Adrenal gland (tissue), 12 donors: ENCODE data around the gene SPRYD4. TPM values are rescaled to one million over a fixed set of nuclear protein-coding genes. Genes with fewer than 3 reads are reported as not detected.
"Not testable (repeated sequence)": the region's sequence is repeated elsewhere in the genome, so short reads cannot be mapped to it uniquely, and the experiment has no call there.

Experiments
- DNase-seq, 7 donors: peaks; one replicate each; pipeline ENCODE4 v3.0.0-alpha.2; 2019 to 2020
- H3K27ac ChIP-seq, 5 donors: fragments of 200-600 bp; sonication (generic) in 4 of 5; 1 replicate in 3 of 5; 2 replicates in 2 of 5; pipeline versions ENCODE4 v1.5.1 to v1.8.0; 2016 to 2020; ENCODE audit warnings: mild to moderate bottlenecking in 1 of 5
- H3K27me3 ChIP-seq: fragments of 200-600 bp; 2 replicates; pipeline ENCODE4 v1.8.0; 2021
- H3K36me3 ChIP-seq, 2 donors: fragments of 200-600 bp; replicated peaks in 1 of 2; 1 replicate in 1 of 2; 2 replicates in 1 of 2; pipeline versions ENCODE4 v1.5.1 to v1.8.0; 2018 to 2022
- H3K4me1 ChIP-seq, 2 donors: fragments of 200-600 bp; replicated peaks in 1 of 2; 1 replicate in 1 of 2; 2 replicates in 1 of 2; pipeline versions ENCODE4 v1.5.1 to v1.8.0; 2018 to 2021
- H3K4me3 ChIP-seq, 4 donors: fragments of 200-600 bp; sonication (generic) in 3 of 4; one replicate each; pipeline ENCODE4 v1.5.1; 2016 to 2018
- H3K9me3 ChIP-seq, 3 donors: fragments of 200-600 bp; sonication (generic) in 1 of 3; replicated peaks in 1 of 3; 1 replicate in 2 of 3; 2 replicates in 1 of 3; pipeline versions ENCODE4 v1.5.1 to v1.8.0; 2016 to 2021
- POLR2A ChIP-seq, 2 donors: fragments of 450-650 bp; IDR thresholded peaks; one replicate each; pipeline ENCODE4 v1.6.1; 2017; ENCODE audit warnings: antibody characterized with exemption in 2 of 2, mild to moderate bottlenecking in 2 of 2, moderate library complexity in 1 of 2
- WGBS, 4 donors: extraction: QIAGEN DNeasy Blood & Tissue Kit in 2 of 4; methylation state at CpG; one replicate each; pipeline versions ENCODE4 v1.1.5 to v1.1.7; 2013 to 2017; 5-methylcytosine and 5-hydroxymethylcytosine counted together
- intact Hi-C, 2 donors: fragments of 100-400 bp; cut with DNase I; formaldehyde crosslinking; loops; one replicate each; pipeline versions ENCODE4 v1.14.1 to v1.15.0; 2022 to 2023
- polyA plus RNA-seq, 3 donors: library from polyadenylated mRNA; stranded (reverse); fragments of 200-250 nt in 2 of 3; fragments of 350-450 nt in 1 of 3; fragmentation: Illumina TruSeq in 1 of 3; extraction: RNeasy Lipid Tissue Mini Kit (QIAGEN cat#74804) in 1 of 3; gene quantifications; one replicate each; pipeline ENCODE4 v1.2.3, GENCODE V29; 2013 to 2014
- total RNA-seq, 9 donors: library from RNA; depleted of rRNA in 4 of 9; stranded (reverse); fragments of >200 nt in 4 of 9; fragments of 120-200 nt in 1 of 9; fragmentation: NEBNext Ultra II Directional in 1 of 9; extraction: Animal tissue kit (Norgen Biotek cat#: 25700) in 1 of 9; gene quantifications; one replicate each; pipeline versions ENCODE4 v1.1.0 to v1.2.4, GENCODE V29; 2013 to 2023
- TF ChIP-seq, protein P1 (sequence below), 6 experiments: fragments of 450-650 bp in 4 of 6; fragments of 200-600 bp in 2 of 6; sonication (generic) in 1 of 6; IDR thresholded peaks; 1 replicate in 5 of 6; 2 replicates in 1 of 6; pipeline versions ENCODE4 v1.5.1 to v1.8.0; 2016 to 2021; ENCODE audit warnings: antibody characterized with exemption in 6 of 6, mild to moderate bottlenecking in 2 of 6, moderate library complexity in 1 of 6
- donor health status: healthy with polysubstance abuse.
- donor health status: Bipolar disorder and iron deficiency.
- donor health status: DM: yes; HTN: yes; CAD: no.
- donor health status: DM: no; HTN: no; CAD: no.
- donor health status: DM: no; HTN: no; CAD: no.
- donor health status: DM: yes; HTN: yes; CAD: no.

Gene SPRYD4
- total and polyA plus RNA-seq, 12 donors, result 2.5 to 6.5 (median 5.2) TPM

DNA sequence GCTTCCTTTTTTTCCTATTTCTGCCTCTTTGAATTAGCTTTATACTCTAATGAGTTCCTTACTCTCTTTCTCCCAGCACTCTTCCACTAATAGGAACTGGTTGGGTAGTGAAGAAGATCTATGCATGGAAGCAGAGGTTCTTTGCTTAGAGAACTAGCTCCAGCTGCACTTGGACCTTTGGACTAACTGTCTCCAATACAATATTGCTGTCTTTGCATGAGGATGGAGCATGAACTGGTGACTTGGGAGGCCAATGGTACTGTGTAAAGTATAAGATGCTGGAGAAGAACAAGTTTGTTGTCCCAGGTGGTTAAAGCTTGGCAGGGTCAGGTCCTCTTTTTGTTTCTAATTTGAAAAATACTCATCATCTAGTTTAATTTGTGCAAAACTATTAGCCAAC, 22.0 kb downstream of the SPRYD4 start:
- TF ChIP-seq, protein P1, sequence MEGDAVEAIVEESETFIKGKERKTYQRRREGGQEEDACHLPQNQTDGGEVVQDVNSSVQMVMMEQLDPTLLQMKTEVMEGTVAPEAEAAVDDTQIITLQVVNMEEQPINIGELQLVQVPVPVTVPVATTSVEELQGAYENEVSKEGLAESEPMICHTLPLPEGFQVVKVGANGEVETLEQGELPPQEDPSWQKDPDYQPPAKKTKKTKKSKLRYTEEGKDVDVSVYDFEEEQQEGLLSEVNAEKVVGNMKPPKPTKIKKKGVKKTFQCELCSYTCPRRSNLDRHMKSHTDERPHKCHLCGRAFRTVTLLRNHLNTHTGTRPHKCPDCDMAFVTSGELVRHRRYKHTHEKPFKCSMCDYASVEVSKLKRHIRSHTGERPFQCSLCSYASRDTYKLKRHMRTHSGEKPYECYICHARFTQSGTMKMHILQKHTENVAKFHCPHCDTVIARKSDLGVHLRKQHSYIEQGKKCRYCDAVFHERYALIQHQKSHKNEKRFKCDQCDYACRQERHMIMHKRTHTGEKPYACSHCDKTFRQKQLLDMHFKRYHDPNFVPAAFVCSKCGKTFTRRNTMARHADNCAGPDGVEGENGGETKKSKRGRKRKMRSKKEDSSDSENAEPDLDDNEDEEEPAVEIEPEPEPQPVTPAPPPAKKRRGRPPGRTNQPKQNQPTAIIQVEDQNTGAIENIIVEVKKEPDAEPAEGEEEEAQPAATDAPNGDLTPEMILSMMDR (IDR thresholded peaks at IDR 0.05), result no peak
- no peak for TF ChIP-seq POLR2A (IDR thresholded peaks at IDR 0.05)
- H3K4me3 ChIP-seq, result no peak overlapping the region
- no peak overlapping the region for H3K27ac ChIP-seq
- peaks cover 14 to 16% of the 10 kb centered on the region in 2 donors for H3K4me1 ChIP-seq
- H3K36me3 ChIP-seq, result no peaks in the 10 kb centered on the region
- H3K9me3 ChIP-seq, result no peaks in the 10 kb centered on the region
- H3K27me3 ChIP-seq, result no peaks in the 10 kb centered on the region
- no peak for DNase-seq
- intact Hi-C loops, result no loop called here

DNA sequence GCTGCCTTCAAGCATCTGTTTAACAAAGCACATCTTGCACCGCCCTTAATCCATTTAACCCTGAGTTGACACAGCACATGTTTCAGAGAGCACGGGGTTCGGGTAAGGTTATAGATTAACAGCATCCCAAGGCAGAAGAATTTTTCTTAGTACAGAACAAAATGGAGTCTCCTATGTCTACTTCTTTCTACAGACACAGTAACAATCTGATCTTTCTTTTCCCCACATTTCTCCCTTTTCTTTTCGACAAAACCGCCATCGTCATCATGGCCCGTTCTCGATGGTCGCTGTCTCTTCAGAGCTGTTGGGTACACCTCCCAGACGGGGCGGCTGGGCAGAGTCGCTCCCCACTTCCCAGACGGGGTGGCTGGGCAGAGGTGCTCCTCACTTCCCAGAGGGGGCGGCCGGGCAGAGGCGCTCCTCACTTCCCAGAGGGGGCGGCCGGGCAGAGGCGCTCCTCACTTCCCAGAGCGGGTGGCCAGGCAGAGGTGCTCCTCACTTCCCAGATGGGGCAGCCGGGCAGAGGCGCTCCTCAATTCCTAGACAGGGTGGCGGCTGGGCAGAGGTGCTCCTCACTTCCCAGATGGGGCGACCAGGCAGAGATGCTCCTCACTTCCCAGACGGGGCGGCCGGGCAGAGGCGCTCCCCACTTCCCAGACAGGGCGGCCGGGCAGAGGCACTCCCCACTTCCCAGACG, 25.2 kb downstream of the SPRYD4 start:
- H3K4me3 ChIP-seq, H3K4me1 ChIP-seq, H3K36me3 ChIP-seq, intact Hi-C loops, H3K27me3 ChIP-seq, DNase-seq, H3K9me3 ChIP-seq, H3K27ac ChIP-seq: not testable (repeated sequence)
- WGBS, 4 donors, result 88 to 94% (median 89%) methylated on average over 16 to 31 of the region's 31 CpGs

DNA sequence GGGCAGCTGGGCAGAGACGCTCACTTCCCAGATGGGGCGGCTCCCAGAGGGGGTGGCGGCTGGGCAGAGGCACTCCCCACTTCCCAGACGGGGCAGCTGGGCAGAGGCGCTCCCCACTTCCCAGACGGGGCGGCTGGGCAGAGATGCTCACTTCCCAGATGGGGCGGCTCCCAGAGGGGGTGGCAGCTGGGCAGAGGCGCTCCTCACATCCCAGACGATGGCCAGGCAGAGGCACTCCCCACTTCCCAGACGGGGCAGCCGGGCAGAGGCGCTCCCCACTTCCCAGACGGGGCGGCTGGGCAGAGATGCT, 25.7 kb downstream of the SPRYD4 start:
- 87 to 95% (median 94%) methylated on average over 7 to 15 of the region's 15 CpGs for WGBS, 4 donors
- H3K36me3 ChIP-seq, result not testable (repeated sequence)

DNA sequence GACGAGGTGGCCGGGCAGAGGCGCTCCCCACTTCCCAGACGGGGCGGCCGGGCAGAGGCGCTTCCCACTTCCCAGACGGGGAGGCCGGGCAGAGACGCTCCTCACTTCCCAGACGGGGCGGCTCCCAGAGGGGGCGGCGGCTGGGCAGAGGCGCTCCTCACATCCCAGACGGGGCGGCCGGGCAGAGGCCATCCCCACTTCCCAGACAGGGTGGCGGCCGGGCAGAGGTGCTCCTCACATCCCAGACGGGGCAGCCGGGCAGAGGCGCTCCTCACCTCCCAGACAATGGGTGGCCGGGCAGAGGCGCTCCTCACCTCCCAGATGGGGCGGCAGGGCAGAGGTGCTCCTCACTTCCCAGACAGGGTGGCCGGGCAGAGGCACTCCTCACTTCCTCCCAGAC, 26.1 kb downstream of the SPRYD4 start:
- H3K27me3 ChIP-seq, H3K27ac ChIP-seq, DNase-seq, intact Hi-C loops, H3K4me1 ChIP-seq, H3K4me3 ChIP-seq, H3K9me3 ChIP-seq, H3K36me3 ChIP-seq: not testable (repeated sequence)
- WGBS, 4 donors, result 86 to 95% (median 94%) methylated on average over 14 to 27 of the region's 27 CpGs

More for the DNA sequence above, 25.7 kb downstream of the SPRYD4 start:
- H3K27ac ChIP-seq, H3K4me3 ChIP-seq, H3K27me3 ChIP-seq, H3K9me3 ChIP-seq, intact Hi-C loops, DNase-seq, H3K4me1 ChIP-seq: not testable (repeated sequence)

DNA sequence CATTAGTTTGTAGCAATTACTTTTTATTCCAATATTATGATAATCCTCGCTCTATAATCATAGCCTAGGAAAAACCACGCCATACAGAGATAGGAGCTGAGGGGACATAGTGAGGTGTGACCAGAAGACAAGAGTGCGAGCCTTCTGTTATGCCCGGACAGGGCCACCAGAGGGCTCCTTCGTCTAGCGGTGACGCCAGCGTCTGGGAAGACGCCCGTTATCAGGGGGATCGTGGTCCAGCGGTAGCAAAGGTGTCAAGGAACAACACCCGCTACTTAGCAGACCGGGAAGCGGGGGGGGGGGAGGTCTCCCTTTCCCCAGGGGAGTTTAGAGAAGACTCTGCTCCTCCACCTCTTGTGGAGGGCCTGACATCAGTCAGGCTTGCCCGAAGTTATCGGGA, 28.3 kb downstream of the SPRYD4 start:
- H3K27ac ChIP-seq, intact Hi-C loops, H3K27me3 ChIP-seq, H3K36me3 ChIP-seq, H3K9me3 ChIP-seq, H3K4me3 ChIP-seq, H3K4me1 ChIP-seq: not testable (repeated sequence)
- DNase-seq, result peak; percentile 35 to 86 (median 66)
- TF ChIP-seq, protein P1 (IDR thresholded peaks at IDR 0.05), result peak in 3 of 6 experiments; percentile 25 to 40 (median 25)
- WGBS, 4 donors, result 3 to 9% (median 5%) methylated on average over 12 to 17 of the region's 17 CpGs

DNA sequence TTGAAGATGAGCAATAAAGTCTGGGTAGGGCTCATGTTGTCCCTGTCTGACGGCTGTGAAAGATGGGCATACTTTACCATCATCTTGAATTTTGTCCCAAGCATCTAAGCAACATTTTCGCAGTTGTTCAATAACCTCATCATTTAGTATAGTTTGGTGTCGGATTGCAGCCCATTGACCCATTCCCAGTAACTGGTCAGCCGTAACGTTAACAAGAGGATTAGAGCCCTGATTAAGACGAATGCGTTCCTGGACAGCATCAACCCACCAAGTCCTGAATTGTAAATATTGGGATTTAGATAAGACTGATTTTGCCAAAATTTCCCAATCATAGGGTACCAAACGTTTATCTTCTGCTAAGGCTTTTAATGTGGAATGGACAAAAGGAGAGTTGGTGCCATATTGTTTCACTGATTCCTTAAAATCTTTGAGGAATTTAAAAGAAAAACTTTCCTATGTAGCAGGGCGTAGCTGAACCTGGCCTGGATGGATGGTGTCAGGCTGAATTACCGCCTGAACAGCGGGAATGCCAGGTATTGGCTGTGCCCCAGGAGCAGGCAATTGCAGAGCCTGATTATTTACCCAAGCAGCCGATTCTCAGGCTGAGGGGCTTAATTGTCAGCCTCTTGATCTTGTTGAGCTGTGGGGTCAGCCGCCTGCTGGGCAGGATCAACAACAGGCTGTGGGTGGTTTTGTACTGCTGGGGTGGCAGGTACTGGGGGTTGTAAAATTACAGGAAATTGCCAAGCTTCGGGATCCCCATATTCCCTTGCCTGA, 29.9 kb downstream of the SPRYD4 start:
- H3K4me1 ChIP-seq, DNase-seq, H3K36me3 ChIP-seq, H3K4me3 ChIP-seq, H3K27me3 ChIP-seq, intact Hi-C loops, H3K9me3 ChIP-seq, H3K27ac ChIP-seq: not testable (repeated sequence)
- WGBS, 4 donors, result 82 to 87% (median 85%) methylated on average over 12 to 14 of the region's 14 CpGs

DNA sequence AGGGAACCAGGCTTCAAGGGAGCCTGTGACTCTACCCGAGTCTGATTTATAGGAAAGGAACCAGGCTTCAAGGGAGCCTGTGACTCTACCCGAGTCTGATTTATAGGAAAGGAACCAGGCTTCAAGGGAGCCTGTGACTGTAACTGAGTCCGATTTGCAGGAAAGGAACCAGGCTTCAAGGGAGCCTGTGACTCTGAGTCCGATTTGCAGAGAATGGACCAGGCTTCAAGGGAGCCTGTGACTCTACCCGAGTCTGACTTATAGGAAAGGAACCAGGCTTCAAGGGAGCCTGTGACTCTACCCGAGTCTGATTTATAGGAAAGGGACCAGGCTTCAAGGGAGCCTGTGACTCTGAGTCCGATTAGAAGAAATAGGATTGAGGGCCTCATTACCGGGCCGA, 31.1 kb downstream of the SPRYD4 start:
- H3K4me3 ChIP-seq, H3K27me3 ChIP-seq, H3K9me3 ChIP-seq, H3K4me1 ChIP-seq, intact Hi-C loops, H3K27ac ChIP-seq, DNase-seq, H3K36me3 ChIP-seq: not testable (repeated sequence)
- 73 to 80% (median 79%) methylated on average over 8 to 9 of the region's 9 CpGs for WGBS, 4 donors

DNA sequence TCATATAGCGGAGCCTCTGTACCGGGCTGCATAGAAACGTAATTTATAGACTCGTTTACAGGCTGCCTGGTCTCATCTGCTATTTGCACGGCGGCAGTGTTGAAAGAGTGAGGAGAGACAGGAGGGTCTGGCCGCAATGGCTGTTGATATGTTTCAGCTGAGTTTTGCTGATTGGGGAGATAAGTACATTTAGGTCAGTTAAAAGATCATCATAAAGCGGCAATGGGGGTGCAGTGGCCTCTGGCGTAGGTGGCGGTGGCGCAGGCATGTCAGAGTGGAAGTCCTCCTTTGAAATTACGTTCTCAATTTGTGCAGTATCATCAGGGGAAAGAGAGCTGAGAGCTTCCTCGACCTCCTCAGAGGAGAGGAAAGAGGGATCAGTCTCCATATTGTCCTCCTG, 31.5 kb downstream of the SPRYD4 start:
- H3K4me3 ChIP-seq, H3K27me3 ChIP-seq, H3K27ac ChIP-seq, DNase-seq, H3K9me3 ChIP-seq, H3K36me3 ChIP-seq, intact Hi-C loops, H3K4me1 ChIP-seq: not testable (repeated sequence)
- WGBS, 4 donors, result 79 to 84% (median 81%) methylated on average over 13 of the region's 13 CpGs
